GM10266 (cell line): Measurements from ENCODE around the gene SLC25A23.

Experiments used
- DNase-seq: peaks from one replicate; pipeline ENCODE4 v3.0.0; 2012; ENCODE audit errors: extremely low spot score
- TF ChIP-seq, protein P1 (sequence below): IDR thresholded peaks from 2 replicates; pipeline ENCODE4 v1.5.1; 2012; ENCODE audit warnings: mild to moderate bottlenecking, low read depth; ENCODE audit not compliant: control insufficient read depth, insufficient read depth; ENCODE audit errors: missing control alignments

The SLC25A23 gene

DNA sequence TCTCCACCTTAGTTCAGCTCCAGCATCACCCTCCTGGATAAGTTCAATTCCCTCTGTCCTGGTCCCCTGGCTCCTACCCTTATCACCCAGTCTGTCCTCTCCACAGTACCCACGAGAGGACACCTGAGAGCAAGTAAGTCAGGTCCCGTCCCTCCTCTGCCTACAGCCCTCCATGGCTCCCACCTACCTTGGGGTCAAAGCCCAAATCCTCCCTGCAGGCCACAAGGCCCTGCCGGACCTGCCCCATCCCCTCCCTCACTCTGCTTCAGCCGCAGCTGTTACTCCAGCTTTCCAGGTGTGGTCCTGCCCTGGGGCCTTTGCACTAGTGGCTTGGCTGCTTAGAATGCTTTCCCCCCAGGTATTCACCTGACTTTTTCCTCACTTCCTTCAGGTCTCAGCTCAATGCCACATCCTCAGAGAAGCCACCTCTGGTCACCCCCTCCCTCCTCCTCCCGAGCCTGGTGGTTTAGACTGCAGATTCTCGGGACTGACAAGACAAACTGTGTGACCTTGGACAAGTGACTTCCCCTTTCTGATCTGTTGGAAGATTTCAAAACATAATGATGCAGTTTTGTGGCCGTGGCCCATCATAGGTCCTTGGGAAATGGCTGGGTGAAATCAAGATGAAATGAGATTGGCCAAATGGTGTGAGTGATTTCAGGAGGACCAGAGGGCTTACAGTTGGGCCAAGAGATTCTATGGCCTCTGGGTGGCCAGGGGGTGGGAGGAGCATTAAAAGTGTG lies 38.9 kb upstream of the SLC25A23 start:
- DNase-seq = no peak
- TF ChIP-seq, protein P1, sequence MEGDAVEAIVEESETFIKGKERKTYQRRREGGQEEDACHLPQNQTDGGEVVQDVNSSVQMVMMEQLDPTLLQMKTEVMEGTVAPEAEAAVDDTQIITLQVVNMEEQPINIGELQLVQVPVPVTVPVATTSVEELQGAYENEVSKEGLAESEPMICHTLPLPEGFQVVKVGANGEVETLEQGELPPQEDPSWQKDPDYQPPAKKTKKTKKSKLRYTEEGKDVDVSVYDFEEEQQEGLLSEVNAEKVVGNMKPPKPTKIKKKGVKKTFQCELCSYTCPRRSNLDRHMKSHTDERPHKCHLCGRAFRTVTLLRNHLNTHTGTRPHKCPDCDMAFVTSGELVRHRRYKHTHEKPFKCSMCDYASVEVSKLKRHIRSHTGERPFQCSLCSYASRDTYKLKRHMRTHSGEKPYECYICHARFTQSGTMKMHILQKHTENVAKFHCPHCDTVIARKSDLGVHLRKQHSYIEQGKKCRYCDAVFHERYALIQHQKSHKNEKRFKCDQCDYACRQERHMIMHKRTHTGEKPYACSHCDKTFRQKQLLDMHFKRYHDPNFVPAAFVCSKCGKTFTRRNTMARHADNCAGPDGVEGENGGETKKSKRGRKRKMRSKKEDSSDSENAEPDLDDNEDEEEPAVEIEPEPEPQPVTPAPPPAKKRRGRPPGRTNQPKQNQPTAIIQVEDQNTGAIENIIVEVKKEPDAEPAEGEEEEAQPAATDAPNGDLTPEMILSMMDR = no peak

- peak; percentile 12 for DNase-seq
- TF ChIP-seq, protein P1 = no peak
Observed at GRCh38 chr19:6495947-6496346, 36.4 kb upstream of the SLC25A23 start.

GRCh38 chr19:6494438-6495036 lies 34.9 kb upstream of the SLC25A23 start:
- TF ChIP-seq, protein P1 = no peak
- DNase-seq = peak; percentile 3

- DNase-seq = peak; percentile 3
Observed at GRCh38 chr19:6491802-6492592, 32.4 kb upstream of the SLC25A23 start.

DNA sequence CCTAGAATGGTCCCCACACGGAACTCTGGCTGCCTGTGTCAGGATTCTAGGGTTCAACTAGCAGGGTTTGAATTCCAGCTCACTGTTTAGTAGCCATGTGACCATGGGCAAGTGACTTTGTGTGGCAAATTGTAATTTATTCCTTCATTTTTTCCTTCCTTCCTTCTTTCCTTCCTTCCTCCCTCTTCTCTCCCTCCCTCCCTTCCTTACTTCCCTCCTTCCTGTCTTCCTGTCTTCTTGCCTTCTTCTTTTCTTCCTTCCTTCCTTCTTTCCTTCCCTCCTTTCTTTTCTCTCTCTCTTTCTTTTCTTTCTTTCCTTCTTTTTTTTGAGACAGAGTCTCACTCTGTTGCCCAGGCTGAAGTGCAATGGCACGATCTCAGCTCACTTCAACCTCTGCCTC lies 30.5 kb upstream of the SLC25A23 start:
- TF ChIP-seq, protein P1 = no peak
- no peak for DNase-seq

More at GRCh38 chr19:6491802-6492592, 32.4 kb upstream of the SLC25A23 start:
- TF ChIP-seq, protein P1 = no peak

GRCh38 chr19:6489278-6490061 lies 29.9 kb upstream of the SLC25A23 start:
- TF ChIP-seq, protein P1 = no peak
- DNase-seq = peak; percentile 84
